Neural progenitor cell (in vitro differentiated cells): ENCODE data around the gene ANO1. TPM values are rescaled to one million over a fixed set of nuclear protein-coding genes. Genes with fewer than 3 reads are reported as not detected.

ENCODE experiments used
- DNase-seq: peaks from one replicate; pipeline ENCODE4 v3.0.0-alpha.2; 2016; ENCODE audit warnings: low spot score
- H2AFZ ChIP-seq: fragments of 200-600 bp; sonication (generic); replicated peaks from 2 replicates; pipeline ENCODE4 v1.6.1; 2016; ENCODE audit warnings: antibody characterized with exemption
- H3F3A ChIP-seq: fragments of 200-600 bp; sonication (generic); 2 replicates; pipeline ENCODE4 v1.6.1; 2016; ENCODE audit warnings: antibody characterized with exemption, low read depth
- H3K27ac ChIP-seq: fragments of 200-600 bp; sonication (generic); 2 replicates; pipeline ENCODE4 v1.5.1; 2016; ENCODE audit warnings: mild to moderate bottlenecking
- H3K27me3 ChIP-seq: fragments of 200-600 bp; sonication (generic); 2 replicates; pipeline ENCODE4 v1.6.1; 2016; ENCODE audit warnings: mild to moderate bottlenecking, moderate library complexity
- H3K36me3 ChIP-seq: fragments of 200-600 bp; sonication (generic); 2 replicates; pipeline ENCODE4 v1.5.1; 2016
- H3K4me1 ChIP-seq: fragments of 200-600 bp; sonication (generic); 2 replicates; pipeline ENCODE4 v1.6.1; 2016; ENCODE audit warnings: mixed run types
- H3K4me2 ChIP-seq: fragments of 200-600 bp; sonication (generic); 2 replicates; pipeline ENCODE4 v1.6.1; 2016
- H3K4me3 ChIP-seq: fragments of 200-600 bp; sonication (generic); 2 replicates; pipeline ENCODE4 v1.5.1; 2016
- H3K79me2 ChIP-seq: fragments of 200-600 bp; sonication (generic); 2 replicates; pipeline ENCODE4 v1.6.1; 2016; ENCODE audit warnings: low read depth
- H3K9ac ChIP-seq: fragments of 200-600 bp; sonication (generic); 2 replicates; pipeline ENCODE4 v1.6.1; 2016
- H3K9me3 ChIP-seq: fragments of 200-600 bp; sonication (generic); 2 replicates; pipeline ENCODE4 v1.5.1; 2016; ENCODE audit warnings: low read depth
- H4K20me1 ChIP-seq: fragments of 200-600 bp; sonication (generic); 2 replicates; pipeline ENCODE4 v1.6.1; 2016; ENCODE audit warnings: low read depth
- H3K27ac Mint-ChIP-seq: 3 replicates; pipeline ENCODE4 v1.8.0; 2021; ENCODE audit warnings: mixed read lengths
- H3K27me3 Mint-ChIP-seq: 2 replicates; pipeline ENCODE4 v1.8.0; 2022; ENCODE audit warnings: low read depth, mild to moderate bottlenecking, inconsistent platforms, moderate library complexity, mixed read lengths; ENCODE audit not compliant: insufficient read depth
- H3K36me3 Mint-ChIP-seq: 3 replicates; pipeline ENCODE4 v1.8.0; 2021; ENCODE audit warnings: mixed read lengths
- H3K4me1 Mint-ChIP-seq: 3 replicates; pipeline ENCODE4 v1.8.0; 2021; ENCODE audit warnings: mixed read lengths
- H3K4me3 Mint-ChIP-seq: 3 replicates; pipeline ENCODE4 v1.8.0; 2021; ENCODE audit warnings: mild to moderate bottlenecking, moderate library complexity, mixed read lengths
- H3K9me3 Mint-ChIP-seq: 3 replicates; pipeline ENCODE4 v1.8.0; 2020; ENCODE audit warnings: mixed read lengths
- EZH2 ChIP-seq: fragments of 200-600 bp; sonication (generic); IDR thresholded peaks from 2 replicates; pipeline ENCODE4 v1.6.1; 2017; ENCODE audit warnings: antibody characterized with exemption, mild to moderate bottlenecking, moderate library complexity
- EZH2phosphoT487 ChIP-seq: fragments of 200-600 bp; sonication (generic); IDR thresholded peaks from 2 replicates; pipeline ENCODE4 v1.6.1; 2017; ENCODE audit warnings: antibody characterized with exemption
- total RNA-seq: library from RNA; depleted of rRNA; stranded (reverse); fragments of >200 nt; gene quantifications from 2 replicates; pipeline ENCODE4 v1.2.3, GENCODE V29; 2015; ENCODE audit warnings: low replicate concordance
- TF ChIP-seq, protein P1 (sequence below): fragments of 200-600 bp; sonication (generic); IDR thresholded peaks from 2 replicates; pipeline ENCODE4 v1.5.1; 2017; ENCODE audit warnings: antibody characterized with exemption, mild to moderate bottlenecking

ANO1 gene
- total RNA-seq, 1 donor from 2014 or later, result not detected

DNA sequence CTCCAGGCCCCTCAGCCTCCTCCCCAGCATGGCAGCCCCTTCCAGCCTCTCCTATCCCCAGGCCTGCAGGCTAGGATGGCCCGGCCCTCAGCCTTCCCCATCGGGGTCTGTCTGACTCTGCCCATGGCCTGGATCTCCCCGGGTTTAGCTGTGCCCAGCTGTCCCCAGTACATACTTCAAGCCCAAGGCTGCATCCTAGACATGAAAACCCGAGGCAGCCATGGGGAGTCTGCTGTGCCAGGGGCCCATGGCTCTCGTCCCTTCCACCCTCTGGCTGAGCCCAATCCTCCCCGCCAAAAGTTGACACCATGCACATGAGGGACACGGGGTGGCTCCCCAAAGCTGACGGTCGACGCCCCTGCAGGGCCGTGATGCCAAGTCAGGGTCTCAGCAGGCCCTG lies 102.8 kb downstream of the ANO1 start:
- no peak overlapping the region for H3K4me3 Mint-ChIP-seq
- Histone ChIP-seq H3K4me1 (peaks cover 5% of the 10 kb centered on the region), H3K9me3 (no peaks in the 10 kb centered on the region), H3K79me2 (no peaks in the 10 kb centered on the region), H3K27ac (no peak overlapping the region), H3K4me2 (no peak overlapping the region), H4K20me1 (no peaks in the 10 kb centered on the region), H3F3A (no peaks in the 10 kb centered on the region), H3K4me3 (no peak overlapping the region), H3K27me3 (no peaks in the 10 kb centered on the region), H2AFZ (no peak overlapping the region), H3K36me3 (no peaks in the 10 kb centered on the region), H3K9ac (no peak overlapping the region)
- H3K9me3 Mint-ChIP-seq, result peaks cover 2% of the 10 kb centered on the region
- peaks cover 7% of the 10 kb centered on the region for H3K4me1 Mint-ChIP-seq
- peaks cover 15% of the 10 kb centered on the region for H3K27me3 Mint-ChIP-seq
- H3K36me3 Mint-ChIP-seq, result no peaks in the 10 kb centered on the region
- TF ChIP-seq, protein P1, sequence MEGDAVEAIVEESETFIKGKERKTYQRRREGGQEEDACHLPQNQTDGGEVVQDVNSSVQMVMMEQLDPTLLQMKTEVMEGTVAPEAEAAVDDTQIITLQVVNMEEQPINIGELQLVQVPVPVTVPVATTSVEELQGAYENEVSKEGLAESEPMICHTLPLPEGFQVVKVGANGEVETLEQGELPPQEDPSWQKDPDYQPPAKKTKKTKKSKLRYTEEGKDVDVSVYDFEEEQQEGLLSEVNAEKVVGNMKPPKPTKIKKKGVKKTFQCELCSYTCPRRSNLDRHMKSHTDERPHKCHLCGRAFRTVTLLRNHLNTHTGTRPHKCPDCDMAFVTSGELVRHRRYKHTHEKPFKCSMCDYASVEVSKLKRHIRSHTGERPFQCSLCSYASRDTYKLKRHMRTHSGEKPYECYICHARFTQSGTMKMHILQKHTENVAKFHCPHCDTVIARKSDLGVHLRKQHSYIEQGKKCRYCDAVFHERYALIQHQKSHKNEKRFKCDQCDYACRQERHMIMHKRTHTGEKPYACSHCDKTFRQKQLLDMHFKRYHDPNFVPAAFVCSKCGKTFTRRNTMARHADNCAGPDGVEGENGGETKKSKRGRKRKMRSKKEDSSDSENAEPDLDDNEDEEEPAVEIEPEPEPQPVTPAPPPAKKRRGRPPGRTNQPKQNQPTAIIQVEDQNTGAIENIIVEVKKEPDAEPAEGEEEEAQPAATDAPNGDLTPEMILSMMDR, result no peak
- TF ChIP-seq EZH2phosphoT487, result no peak
- TF ChIP-seq EZH2, result no peak
- H3K27ac Mint-ChIP-seq, result no peak overlapping the region
- no peak for DNase-seq

DNA sequence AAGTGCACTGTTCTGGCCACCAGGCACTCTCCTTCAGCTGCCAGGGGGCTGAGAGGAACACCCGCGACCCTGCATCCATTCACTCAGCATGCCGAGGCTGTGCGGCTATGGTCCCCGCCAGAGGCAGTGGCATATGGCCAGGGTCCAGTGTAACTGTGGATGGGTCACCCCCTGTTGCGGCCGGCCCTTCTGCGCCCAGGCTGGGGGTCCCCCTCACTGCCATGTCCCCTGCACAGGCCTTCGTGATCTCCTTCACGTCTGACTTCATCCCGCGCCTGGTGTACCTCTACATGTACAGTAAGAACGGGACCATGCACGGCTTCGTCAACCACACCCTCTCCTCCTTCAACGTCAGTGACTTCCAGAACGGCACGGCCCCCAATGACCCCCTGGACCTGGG lies 104.1 kb downstream of the ANO1 start:
- no peaks in the 10 kb centered on the region for H3K9me3 Mint-ChIP-seq
- TF ChIP-seq EZH2 (no peak), EZH2phosphoT487 (no peak)
- TF ChIP-seq, protein P1, result no peak
- H3K4me1 Mint-ChIP-seq, result peaks cover 2% of the 10 kb centered on the region
- Histone ChIP-seq H3K4me2 (no peak overlapping the region), H3K27me3 (no peaks in the 10 kb centered on the region), H3K4me1 (peaks cover 5% of the 10 kb centered on the region), H4K20me1 (no peaks in the 10 kb centered on the region), H3K36me3 (no peaks in the 10 kb centered on the region), H3K9ac (no peak overlapping the region), H3K27ac (no peak overlapping the region), H3K79me2 (no peaks in the 10 kb centered on the region), H3K4me3 (no peak overlapping the region), H2AFZ (no peak overlapping the region), H3F3A (no peaks in the 10 kb centered on the region), H3K9me3 (no peaks in the 10 kb centered on the region)
- DNase-seq, result no peak
- H3K36me3 Mint-ChIP-seq, result no peaks in the 10 kb centered on the region
- H3K4me3 Mint-ChIP-seq, result no peak overlapping the region
- peaks cover 12% of the 10 kb centered on the region for H3K27me3 Mint-ChIP-seq
- H3K27ac Mint-ChIP-seq, result no peak overlapping the region

DNA sequence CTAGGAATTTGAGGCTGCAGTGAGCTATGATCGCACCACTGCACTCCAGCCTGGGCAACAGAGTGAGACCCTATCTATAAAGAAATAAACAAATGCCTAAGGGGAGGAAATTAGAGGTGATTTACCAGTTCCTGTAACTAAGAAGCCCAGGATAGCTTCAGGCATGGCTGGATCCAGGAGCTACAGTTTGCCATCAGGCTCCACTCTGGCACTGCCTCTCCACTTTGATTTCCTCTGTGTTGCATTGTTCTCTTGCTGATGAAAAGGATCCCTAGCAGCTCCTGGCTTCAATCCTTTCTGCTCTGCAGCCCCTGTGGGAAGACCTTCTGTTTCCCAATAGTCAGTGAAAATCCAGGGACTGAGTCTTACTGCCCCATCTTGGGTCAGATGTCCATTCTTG lies 104.9 kb downstream of the ANO1 start:
- Mint-ChIP-seq H3K4me3 (peak overlapping the region; percentile 46), H3K36me3 (no peaks in the 10 kb centered on the region), H3K9me3 (no peaks in the 10 kb centered on the region), H3K4me1 (peaks cover 2% of the 10 kb centered on the region), H3K27ac (no peak overlapping the region), H3K27me3 (peaks cover 12% of the 10 kb centered on the region)
- no peak overlapping the region for H3K9ac ChIP-seq
- no peaks in the 10 kb centered on the region for H4K20me1 ChIP-seq
- no peak overlapping the region for H2AFZ ChIP-seq
- H3K9me3 ChIP-seq, result no peaks in the 10 kb centered on the region
- no peaks in the 10 kb centered on the region for H3F3A ChIP-seq
- peaks cover 5% of the 10 kb centered on the region for H3K4me1 ChIP-seq
- H3K36me3 ChIP-seq, result no peaks in the 10 kb centered on the region
- no peaks in the 10 kb centered on the region for H3K27me3 ChIP-seq
- H3K4me2 ChIP-seq, result no peak overlapping the region
- no peaks in the 10 kb centered on the region for H3K79me2 ChIP-seq
- no peak for DNase-seq
- H3K4me3 ChIP-seq, result no peak overlapping the region
- no peak overlapping the region for H3K27ac ChIP-seq
- TF ChIP-seq, protein P1, result no peak
- TF ChIP-seq EZH2 (no peak), EZH2phosphoT487 (no peak)
